Smooth muscle cell of the brain vasculature (primary cell): ENCODE data around the gene IPO4.
A peak's percentile ranks its signal among the peaks of the same experiment; 100 is the strongest.

Experiments
- DNase-seq: peaks from one replicate; pipeline ENCODE4 v3.0.0-alpha.2; 2012; ENCODE audit warnings: low read depth, low spot score

IPO4 gene

DNA sequence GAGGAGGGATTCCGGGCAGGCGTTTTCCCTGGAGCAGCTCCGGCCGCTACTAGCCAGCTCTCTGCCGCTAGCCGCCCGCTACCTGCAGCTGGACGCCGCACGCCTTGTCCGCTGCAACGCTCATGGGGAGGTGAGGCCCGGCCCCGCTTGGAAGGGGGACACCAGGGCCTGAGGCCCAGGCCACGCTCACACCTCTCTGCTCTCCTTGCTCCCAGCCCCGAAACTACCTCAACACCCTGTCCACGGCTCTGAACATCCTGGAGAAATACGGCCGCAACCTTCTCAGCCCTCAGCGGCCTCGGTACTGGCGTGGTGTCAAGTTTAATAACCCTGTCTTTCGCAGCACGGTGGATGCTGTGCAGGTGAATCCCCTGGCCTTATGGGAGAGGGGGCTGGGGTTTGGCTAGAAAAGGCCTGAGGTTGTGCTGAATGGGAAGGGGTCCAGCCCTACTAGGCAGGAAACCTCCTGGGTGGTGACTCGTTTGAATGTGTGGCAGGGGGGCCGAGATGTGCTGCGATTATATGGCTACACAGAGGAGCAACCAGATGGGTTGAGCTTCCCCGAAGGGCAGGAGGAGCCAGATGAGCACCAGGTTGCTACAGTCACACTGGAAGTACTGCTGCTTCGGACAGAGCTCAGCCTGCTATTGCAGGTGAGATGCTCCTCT, 40.7 kb downstream of the IPO4 start:
- DNase-seq, result no peak

GRCh38 chr14:24146978-24147760, 41.4 kb downstream of the IPO4 start, which contains the start of gene RNF31:
TSS of gene RNF31 (plus strand) at chr14:24147498. CDS start at chr14:24147699, 201 bp downstream.
- peak; percentile 98 for DNase-seq

GRCh38 chr14:24146453-24146977, 42.1 kb downstream of the IPO4 start, which contains the start of gene PSME2:
TSS of gene PSME2 (minus strand) at chr14:24146610. CDS start at chr14:24146581, 29 bp downstream.
- DNase-seq, result peak; percentile 90

- peak; percentile 21 for DNase-seq
Observed at GRCh38 chr14:24145690-24146452, 42.7 kb downstream of the IPO4 start.

GRCh38 chr14:24145219-24145618, 43.4 kb downstream of the IPO4 start:
- DNase-seq, result no peak

DNA sequence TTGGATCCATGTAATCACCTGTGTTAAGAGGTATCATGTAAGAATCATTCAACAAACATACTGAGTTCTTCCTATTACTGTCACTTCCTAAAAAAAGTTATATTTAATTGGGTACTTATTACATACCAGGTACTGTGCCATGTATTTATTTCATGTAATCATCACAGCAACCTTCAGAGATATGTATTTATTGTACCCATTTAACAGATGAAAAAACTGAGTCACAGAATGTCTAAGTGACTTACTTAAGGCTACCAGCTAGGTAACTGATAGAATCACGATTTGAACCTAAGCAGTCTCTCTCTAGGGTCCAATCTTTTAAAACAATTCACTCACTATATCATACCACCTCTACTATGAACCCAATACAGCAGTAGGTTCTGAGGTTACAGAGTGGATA, 44.2 kb downstream of the IPO4 start:
- no peak for DNase-seq

DNA sequence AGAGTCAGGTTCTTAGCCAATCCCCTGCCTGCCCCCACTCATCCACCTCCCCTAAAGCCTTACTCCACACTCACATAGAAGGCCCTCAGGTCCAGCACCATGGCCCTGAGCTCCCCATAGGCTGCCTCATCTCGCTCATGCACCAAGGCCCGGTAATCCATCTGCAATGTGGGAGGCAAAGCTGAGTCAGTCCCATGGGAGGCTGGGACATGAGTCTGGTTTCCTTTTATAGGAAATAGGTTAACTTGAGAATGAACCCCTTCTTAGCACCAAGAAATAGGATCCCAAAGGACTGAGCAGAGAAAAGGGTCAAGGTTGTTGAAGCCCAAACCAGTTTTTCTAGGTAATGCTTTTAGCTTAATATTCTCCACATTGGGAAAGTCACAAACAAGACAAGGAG, 45.1 kb downstream of the IPO4 start:
- no peak for DNase-seq

DNA sequence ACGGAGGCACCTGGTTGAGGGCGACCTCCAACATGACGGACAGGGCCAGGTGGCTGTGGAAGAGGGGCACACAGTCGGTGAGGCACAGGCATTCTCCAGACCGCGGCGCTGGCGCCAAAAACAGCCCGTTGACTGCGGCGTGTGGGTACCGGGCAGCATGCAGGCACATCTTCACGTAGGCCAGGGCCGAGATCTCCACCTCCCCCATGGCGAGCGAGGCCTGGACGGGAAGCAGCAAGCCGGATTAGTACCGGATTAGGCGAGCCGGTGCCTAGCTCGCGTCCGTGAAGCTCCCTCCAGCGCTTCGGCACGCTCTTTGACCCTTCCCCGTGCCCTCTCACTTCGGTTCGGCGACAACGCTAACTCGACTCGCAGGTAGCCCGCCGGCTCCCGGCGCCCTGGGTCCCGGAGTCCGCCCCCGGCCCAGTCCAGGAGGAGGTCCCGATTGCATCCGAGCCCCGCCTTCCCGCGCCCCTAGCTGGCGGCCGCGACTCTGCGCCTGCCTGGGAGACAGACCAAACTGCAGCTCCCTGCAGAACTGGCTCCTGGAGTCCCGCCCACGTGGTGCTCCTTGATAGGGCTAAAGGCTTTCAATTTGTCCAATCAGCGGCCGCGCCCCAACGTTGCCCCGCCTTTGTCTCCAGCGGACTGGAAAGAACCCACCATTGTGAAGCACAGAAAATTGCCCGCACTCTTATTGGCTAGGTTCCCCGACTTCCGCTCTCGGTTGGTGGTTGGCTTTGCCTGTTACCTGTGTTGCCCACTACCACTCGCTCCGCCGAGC, 47.3 kb downstream of the IPO4 start, which contains the start of gene EMC9:
Gene EMC9 (minus strand): TSS at position 495 of the 784 bp plus-strand sequence. CDS start 287 bp downstream, at position 208.
- peak; percentile 98 for DNase-seq

DNA sequence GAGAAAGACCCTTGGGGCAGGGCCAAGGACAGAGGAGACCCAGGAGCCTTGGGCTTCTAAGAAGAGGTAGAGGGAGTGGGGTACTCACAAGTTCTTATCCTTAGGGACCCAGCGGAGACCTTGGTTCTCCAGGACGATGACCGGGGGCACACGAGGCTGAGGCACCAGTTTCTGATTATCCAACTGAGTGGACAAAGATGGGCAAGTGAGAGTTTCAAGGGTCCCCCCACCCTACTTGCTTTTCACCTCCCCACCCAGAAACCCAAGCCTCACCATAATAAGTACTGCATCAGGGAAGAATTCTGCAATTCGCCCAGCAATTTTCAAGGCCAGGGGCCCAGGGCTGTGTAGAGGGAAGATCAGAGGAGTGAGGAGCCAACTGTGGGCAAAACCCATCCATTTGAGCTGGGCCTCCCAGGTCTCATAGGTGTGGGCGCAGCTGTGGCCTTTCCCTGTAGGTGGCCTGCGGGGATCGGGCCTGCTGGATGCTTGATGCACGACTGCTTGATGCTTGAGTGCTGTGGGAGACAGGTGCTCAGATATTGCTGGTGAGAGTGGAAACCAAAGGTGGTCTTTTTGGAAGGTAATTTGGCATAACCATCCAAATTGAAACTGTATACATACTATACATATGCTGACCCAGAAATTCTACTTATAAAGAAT, 49.2 kb downstream of the IPO4 start:
- no peak for DNase-seq

- no peak for DNase-seq
Observed at GRCh38 chr14:24138396-24139271, 50.0 kb downstream of the IPO4 start.

GRCh38 chr14:24137529-24138395, 50.9 kb downstream of the IPO4 start:
- no peak for DNase-seq

DNA sequence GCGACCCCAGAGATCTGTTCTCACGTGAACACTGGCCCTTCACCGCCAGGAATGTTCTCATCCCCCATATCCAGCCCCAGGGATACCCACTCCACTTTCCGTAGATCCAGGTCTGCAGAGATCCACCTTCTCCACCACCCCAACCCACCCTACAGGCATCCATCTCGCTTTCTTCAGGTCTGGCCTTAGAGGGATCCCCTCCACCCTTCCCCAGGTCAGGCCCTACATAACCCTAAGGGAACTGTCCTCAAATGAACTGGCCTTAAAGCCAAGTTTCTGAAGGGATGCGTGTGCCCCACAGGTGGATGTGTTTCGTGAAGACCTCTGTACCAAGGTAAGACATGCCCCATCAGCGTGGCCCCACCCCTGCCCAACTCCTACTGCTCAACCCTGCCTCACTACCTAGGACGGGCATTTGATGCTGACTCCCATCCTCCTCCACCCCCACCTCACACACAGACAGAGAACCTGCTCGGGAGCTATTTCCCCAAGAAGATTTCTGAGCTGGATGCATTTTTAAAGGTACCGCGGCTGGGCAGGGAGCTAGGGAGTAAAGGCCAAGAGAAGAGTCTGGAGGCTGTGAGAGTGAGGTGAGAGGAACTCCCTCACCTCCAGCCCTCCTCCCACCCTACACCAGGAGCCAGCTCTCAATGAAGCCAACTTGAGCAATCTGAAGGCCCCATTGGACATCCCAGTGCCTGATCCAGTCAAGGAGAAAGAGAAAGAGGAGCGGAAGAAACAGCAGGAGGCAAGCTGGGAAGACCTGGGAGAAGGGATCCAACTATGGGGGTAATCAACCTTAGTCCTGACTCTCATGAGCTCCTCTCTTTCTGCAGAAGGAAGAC, 51.7 kb downstream of the IPO4 start:
- no peak for DNase-seq

DNA sequence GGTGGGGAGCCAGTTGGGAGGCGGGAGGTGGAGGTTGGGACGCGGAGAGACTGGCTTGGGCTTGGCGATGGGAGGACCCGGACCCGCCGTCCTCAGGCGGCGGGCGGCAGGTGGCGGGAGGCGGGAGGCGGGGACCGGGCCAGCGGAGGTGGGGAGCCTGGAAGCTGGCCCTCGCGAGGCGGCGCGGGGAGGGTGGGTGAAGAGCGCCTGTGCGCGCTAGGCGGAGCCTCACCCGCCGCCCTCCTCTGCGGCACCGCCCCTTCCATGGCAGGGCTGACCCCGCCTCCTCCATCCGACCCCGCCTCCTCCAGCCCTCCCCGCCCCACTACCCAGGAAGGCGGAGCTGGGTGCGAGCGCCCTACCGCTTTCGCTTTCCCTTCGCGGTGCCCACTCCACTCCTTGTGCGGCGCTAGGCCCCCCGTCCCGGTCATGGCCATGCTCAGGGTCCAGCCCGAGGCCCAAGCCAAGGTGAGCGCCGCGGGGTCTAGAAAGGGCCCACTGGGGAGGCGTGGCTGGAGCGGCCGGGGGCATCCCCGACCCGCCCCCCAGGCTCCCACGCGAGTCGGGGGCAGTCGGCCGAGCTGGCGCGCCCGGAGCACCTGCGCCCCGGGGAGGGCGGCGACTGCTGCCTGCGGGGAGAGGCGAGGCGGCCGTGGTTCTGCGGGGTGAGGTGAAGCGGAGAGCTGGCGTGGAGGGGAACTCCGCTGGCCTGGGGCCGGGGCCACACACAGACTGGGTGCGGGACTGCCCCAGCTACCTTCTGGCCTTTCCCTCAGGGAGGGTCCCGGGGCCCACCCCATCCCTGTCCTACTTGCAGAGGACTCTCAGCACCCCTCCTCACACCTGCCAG, 52.6 kb downstream of the IPO4 start, which contains the start of gene PSME1:
Gene PSME1 (plus strand): TSS at position 361 of the 850 bp plus-strand sequence. CDS start 69 bp downstream, at position 430.
- peak; percentile 57 for DNase-seq

DNA sequence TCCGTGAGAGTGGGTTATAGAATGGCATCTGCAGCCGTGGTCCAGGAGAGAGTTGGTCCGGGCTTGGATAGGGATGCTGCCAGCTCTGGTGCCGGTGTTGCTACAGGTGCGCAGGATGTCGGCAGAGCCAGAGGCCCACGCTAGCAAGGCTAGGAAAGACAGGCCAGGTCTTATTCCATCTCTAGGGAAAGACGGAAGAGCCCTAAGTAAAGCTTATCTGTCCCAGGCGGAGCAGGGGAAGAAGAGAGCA, 53.1 kb downstream of the IPO4 start:
- DNase-seq, result no peak

DNA sequence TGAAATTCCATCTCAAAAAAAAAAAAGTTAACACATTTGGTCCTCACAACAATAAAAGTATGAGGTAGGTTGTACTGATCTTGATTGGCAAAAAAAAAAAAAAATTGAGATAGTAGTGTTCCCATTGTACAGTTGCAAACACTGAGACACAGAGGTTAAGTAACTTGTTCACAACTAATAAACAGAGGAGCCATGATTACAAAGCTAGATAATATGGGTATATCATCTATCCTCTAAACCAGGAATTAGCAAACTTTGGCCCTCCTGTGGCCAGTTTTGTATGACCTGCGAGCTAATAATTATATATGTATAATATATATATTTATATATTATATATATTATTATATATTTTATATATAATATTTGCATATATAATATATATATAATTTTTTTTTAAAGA, 54.9 kb downstream of the IPO4 start:
- no peak for DNase-seq

DNA sequence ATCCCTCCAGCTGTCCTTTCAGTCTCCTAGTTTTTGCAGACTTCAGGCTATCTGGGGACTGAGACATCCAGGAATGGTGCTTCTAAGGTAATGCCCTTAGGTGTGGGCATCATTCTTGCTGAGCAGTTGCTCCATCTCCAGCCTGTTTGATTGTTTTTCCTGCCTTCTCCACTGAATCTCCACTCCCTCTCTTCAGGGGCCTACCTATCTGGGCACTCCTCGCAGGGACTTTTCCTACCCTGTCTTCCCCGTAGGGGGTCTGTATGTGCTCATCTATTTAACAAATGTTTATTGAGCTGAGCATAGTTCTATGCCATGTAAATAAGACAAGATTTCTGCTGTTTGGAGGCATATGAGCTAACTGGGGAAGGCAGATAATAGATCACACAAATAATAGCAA, 55.6 kb downstream of the IPO4 start:
- DNase-seq, result no peak
